ENCODE results near the gene CA11.

Gene CA11

GRCh38 chr19:48613852-48614435 is 32.0 kb downstream of the CA11 start:
- DNase-seq (ENCODE audit: insufficient read length, low spot score) (no peak), FAIRE-seq (no peak)
- TF ChIP-seq POLR2A (IDR thresholded peaks at IDR 0.05; ENCODE audit: low read depth, low read length): no peak

- no peak for FAIRE-seq
- no peak for DNase-seq (ENCODE audit: insufficient read length, low spot score)
- TF ChIP-seq POLR2A (IDR thresholded peaks at IDR 0.05; ENCODE audit: low read depth, low read length): no peak
Observed at GRCh38 chr19:48613024-48613851, 32.7 kb downstream of the CA11 start.

GRCh38 chr19:48611872-48612271 is 34.1 kb downstream of the CA11 start:
- DNase-seq (ENCODE audit: insufficient read length, low spot score) (no peak), FAIRE-seq (no peak)
- TF ChIP-seq POLR2A (IDR thresholded peaks at IDR 0.05; ENCODE audit: low read depth, low read length): no peak

- no peak for TF ChIP-seq POLR2A (IDR thresholded peaks at IDR 0.05; ENCODE audit: low read depth, low read length)
- FAIRE-seq (no peak), DNase-seq (ENCODE audit: insufficient read length, low spot score) (no peak)
Observed at GRCh38 chr19:48609571-48610108, 36.3 kb downstream of the CA11 start.

GRCh38 chr19:48608798-48609263 is 37.2 kb downstream of the CA11 start:
- FAIRE-seq (no peak), DNase-seq (ENCODE audit: insufficient read length, low spot score) (peak; percentile 62)
- TF ChIP-seq POLR2A (IDR thresholded peaks at IDR 0.05; ENCODE audit: low read depth, low read length): no peak

- FAIRE-seq (no peak), DNase-seq (ENCODE audit: insufficient read length, low spot score) (no peak)
- no peak for TF ChIP-seq POLR2A (IDR thresholded peaks at IDR 0.05; ENCODE audit: low read depth, low read length)
Observed at GRCh38 chr19:48607359-48607755, 38.6 kb downstream of the CA11 start.

GRCh38 chr19:48606463-48607358 is 39.3 kb downstream of the CA11 start, which contains the start of gene SPACA4:
Gene SPACA4, plus strand, starts transcription at chr19:48606742. Its CDS starts 237 bp downstream, at chr19:48606979.
- FAIRE-seq (no peak), DNase-seq (ENCODE audit: insufficient read length, low spot score) (no peak)

GRCh38 chr19:48603850-48604249 is 42.1 kb downstream of the CA11 start:
- DNase-seq (ENCODE audit: insufficient read length, low spot score): no peak
- FAIRE-seq: no peak

More at GRCh38 chr19:48606463-48607358, 39.3 kb downstream of the CA11 start, which contains the start of gene SPACA4:
- no peak for TF ChIP-seq POLR2A (IDR thresholded peaks at IDR 0.05; ENCODE audit: low read depth, low read length)

GRCh38 chr19:48603449-48603848 is 42.5 kb downstream of the CA11 start:
- DNase-seq (ENCODE audit: insufficient read length, low spot score) (no peak), FAIRE-seq (no peak)
- no peak for TF ChIP-seq POLR2A (IDR thresholded peaks at IDR 0.05; ENCODE audit: low read depth, low read length)

More at GRCh38 chr19:48603850-48604249, 42.1 kb downstream of the CA11 start:
- TF ChIP-seq POLR2A (IDR thresholded peaks at IDR 0.05; ENCODE audit: low read depth, low read length): no peak

GRCh38 chr19:48603001-48603400 is 43.0 kb downstream of the CA11 start:
- no peak for FAIRE-seq
- no peak for TF ChIP-seq POLR2A (IDR thresholded peaks at IDR 0.05; ENCODE audit: low read depth, low read length)
- no peak for DNase-seq (ENCODE audit: insufficient read length, low spot score)

- TF ChIP-seq POLR2A (IDR thresholded peaks at IDR 0.05; ENCODE audit: low read depth, low read length): no peak
- FAIRE-seq (no peak), DNase-seq (ENCODE audit: insufficient read length, low spot score) (no peak)
Observed at GRCh38 chr19:48600679-48601417, 45.1 kb downstream of the CA11 start.

GRCh38 chr19:48598996-48599700 is 46.8 kb downstream of the CA11 start:
- DNase-seq (ENCODE audit: insufficient read length, low spot score): no peak
- no peak for TF ChIP-seq POLR2A (IDR thresholded peaks at IDR 0.05; ENCODE audit: low read depth, low read length)
- no peak for FAIRE-seq
